Measurements from ENCODE around the gene ARL8B.

DNA sequence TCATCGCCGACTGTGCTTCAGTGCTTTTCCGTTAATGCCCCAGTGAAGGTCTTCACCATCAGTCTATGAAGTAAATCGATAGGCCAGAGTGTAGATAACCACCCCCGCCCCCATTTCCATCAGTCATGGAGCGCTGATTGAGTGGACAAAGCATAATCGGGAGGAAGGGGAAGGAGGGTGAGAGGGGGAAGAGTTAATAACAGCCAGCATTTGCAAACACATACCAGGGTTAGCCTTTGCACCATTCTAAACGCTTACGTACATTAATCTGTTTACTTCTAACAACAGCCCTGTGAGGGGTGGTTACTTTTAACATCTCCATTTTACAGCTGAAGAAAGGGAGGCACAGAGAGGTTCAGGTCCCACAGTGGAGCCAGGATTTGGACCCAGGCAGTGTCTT, 92.3 kb downstream of the ARL8B start:
- no peak for TF ChIP-seq POLR2A (IDR thresholded peaks at IDR 0.05; ENCODE audit: low read depth, low read length)
- no peak for TF ChIP-seq TAF1 (IDR thresholded peaks at IDR 0.05; ENCODE audit: borderline replicate concordance, low read depth, low read length)
